ENCODE measurements around the gene CABLES1.

- TF ChIP-seq CTCF (IDR thresholded peaks at IDR 0.05): no peak
- TF ChIP-seq USF1 (IDR thresholded peaks at IDR 0.05; ENCODE audit: borderline replicate concordance, low read depth): no peak
- no peak for TF ChIP-seq SIN3A (IDR thresholded peaks at IDR 0.05; ENCODE audit: borderline replicate concordance, low read depth, low read length)
- TF ChIP-seq FOXM1 (IDR thresholded peaks at IDR 0.05; ENCODE audit: low read depth): no peak
- no peak for TF ChIP-seq POLR2AphosphoS5 (IDR thresholded peaks at IDR 0.05; ENCODE audit: low read depth, low read length)
- TF ChIP-seq, protein P1, sequence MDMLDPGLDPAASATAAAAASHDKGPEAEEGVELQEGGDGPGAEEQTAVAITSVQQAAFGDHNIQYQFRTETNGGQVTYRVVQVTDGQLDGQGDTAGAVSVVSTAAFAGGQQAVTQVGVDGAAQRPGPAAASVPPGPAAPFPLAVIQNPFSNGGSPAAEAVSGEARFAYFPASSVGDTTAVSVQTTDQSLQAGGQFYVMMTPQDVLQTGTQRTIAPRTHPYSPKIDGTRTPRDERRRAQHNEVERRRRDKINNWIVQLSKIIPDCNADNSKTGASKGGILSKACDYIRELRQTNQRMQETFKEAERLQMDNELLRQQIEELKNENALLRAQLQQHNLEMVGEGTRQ (IDR thresholded peaks at IDR 0.05; ENCODE audit: borderline replicate concordance, low read depth, low read length): no peak
Observed at GRCh38 chr18:23193742-23194141, 58.5 kb downstream of the CABLES1 start.
